ENCODE results near the gene ISG20L2.
A peak's percentile ranks its signal among the peaks of the same experiment; 100 is the strongest.
"Not testable (repeated sequence)": the region's sequence is repeated elsewhere in the genome, so short reads cannot be mapped to it uniquely, and the experiment has no call there.

The ISG20L2 gene

DNA sequence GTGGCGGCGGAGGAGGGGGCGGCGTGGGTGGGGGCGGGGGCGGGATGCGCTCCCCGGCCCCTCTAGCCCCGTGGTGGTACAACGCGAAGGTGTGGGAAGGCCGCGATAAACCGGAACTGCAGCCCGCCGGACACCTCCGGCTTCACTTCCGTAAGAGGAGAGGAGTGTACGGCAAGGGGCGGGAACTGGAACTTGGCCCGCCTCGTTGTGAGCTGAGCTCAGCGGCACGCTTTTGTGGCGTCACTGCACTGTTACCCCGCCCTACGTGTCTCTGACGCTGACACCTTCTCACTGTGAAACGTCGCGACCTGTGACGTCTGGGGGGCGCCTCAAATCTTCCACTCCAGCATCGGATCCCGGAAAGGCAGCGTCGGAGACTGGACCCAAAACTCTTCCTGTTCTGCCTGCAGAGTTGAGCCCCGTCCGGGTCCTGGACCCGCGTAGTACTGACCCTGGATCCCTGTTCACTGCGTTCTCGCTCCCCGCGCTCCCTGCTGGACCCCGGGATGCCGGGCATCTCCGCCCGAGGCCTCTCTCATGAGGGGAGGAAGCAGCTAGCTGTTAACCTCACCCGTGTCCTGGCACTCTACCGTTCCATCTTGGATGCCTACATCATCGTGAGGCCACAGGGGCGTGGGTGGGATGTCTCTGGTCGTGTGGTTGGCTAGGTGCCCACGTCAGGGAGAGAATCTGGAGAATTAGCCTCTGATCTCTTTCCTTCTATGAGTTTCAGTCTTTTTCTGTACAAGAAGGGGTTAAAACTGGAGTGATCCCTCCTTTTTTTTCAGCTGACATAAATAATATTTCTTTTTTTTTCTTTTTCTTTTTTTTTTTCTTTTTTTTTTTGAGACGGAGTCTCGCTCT is at the start of gene ISG20L2:
Gene ISG20L2 (minus strand): TSS at position 168 of the 864 bp plus-strand sequence. CDS start 1,114 bp downstream, outside the sequence.
- peak; percentile 97 for DNase-seq (ENCODE audit: low spot score)

DNA sequence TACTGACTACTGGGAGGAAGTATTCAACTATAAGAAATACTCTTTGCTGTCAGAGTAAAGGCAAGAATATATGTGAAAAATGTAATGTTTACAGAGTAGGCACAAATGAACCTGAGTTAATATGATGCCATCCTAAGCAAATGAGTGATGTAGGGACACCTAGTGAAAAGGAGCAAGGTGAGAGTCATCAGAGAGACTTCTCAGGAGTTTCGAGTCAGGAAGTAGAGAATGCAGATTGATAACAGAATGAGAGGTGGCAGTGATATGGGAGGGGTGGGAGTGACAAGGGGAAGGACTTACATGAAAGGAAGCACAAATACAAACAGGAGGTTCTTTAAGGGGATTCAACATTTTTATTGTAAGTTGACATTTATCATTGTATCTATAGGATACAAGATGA is 49.0 kb upstream of the ISG20L2 start:
- no peak for DNase-seq (ENCODE audit: low spot score)

GRCh38 chr1:156776942-156777341 is 48.4 kb upstream of the ISG20L2 start:
- no peak for DNase-seq (ENCODE audit: low spot score)

DNA sequence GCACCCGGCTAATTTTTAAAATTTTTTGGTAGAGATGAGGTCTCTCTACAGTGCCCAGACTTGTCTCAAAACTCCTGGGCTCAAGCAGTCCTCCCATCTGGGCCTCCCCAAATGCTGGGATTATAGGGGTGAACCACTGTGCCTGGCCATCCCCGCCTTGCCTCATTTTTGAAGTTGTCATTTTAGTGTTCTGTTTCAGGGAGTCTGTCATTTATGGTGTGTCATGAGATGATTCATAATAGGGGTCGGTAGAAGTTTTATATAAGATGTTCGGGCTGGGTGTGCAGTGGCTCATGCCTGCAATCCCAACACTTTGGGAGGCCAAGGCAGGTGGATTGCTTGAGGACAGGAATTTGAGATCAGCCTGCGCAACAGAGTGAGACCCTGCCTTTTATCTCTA is 47.2 kb upstream of the ISG20L2 start:
- no peak for DNase-seq (ENCODE audit: low spot score)

GRCh38 chr1:156773607-156774006 is 45.0 kb upstream of the ISG20L2 start:
- DNase-seq (ENCODE audit: low spot score) = no peak

- DNase-seq (ENCODE audit: low spot score) = no peak
Measured at GRCh38 chr1:156772728-156773497, 44.3 kb upstream of the ISG20L2 start.

GRCh38 chr1:156772222-156772621 is 43.7 kb upstream of the ISG20L2 start:
- no peak for DNase-seq (ENCODE audit: low spot score)

DNA sequence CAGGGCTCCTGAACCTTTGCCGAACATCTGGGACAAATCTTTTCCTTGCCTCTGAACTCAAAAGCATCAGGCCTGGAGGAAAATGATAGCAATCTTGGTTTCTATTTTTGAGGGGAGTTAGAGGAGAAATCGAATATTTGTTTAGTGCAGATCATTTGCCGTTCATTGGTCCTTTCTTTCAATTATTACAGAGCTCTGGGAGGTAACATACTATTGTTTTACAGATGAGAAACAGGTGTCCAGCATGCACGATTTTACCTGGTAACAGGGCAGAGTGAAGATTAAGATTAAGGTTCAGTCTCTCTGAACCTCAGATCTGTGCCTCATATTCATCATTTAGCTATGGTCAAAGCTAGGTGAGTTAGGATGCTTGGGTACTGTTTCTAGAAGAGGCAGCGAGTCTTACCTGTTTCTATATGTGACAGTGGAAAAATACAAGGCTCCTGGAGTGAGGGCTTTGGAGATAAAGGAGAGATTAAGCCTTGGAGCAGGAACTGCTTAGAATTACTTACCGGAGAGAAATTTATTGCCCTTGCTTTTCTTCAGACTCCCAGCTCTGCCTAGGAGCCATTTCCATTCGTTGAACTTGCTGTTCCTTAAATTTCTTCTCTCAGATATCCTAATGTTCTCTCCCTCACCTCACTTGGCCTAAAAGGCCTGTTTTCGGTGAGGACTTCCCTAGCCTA is 40.2 kb upstream of the ISG20L2 start:
- DNase-seq (ENCODE audit: low spot score) = no peak

DNA sequence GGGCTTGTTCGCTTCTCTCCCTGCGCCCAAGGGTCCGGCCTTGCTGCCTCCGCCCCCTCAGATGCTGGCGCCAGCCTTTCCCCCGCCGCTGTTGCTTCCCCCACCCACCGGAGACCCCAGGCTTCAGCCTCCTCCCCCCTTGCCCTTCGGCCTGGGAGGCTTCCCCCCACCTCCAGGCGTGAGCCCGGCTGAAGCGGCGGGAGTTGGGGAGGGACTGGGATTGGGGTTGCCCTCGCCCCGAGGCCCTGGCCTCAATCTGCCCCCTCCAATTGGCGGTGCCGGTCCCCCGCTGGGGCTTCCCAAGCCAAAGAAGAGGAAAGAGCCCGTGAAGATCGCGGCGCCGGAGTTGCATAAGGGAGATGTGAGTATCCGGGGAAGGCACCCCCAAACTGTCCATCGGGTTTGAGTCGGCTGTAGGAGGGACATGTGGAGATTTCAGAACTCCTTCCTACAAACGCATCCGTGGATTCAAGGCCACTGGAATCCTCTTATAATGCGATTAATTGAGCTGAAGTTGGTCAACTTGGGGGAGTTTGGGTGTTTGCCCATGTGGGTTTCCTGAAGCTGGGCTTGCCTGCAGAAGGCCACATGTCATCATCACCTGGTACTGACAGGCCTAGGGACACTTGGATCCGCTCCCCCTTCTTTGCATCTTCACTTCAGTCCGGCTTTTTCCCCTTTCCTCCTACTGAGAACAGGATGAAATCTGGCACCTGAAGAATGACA is 39.5 kb upstream of the ISG20L2 start:
- DNase-seq (ENCODE audit: low spot score) = no peak

- peak; percentile 100 for DNase-seq (ENCODE audit: low spot score)
Measured at GRCh38 chr1:156767101-156767878, 38.7 kb upstream of the ISG20L2 start, which contains the start of gene PRCC. Gene PRCC (plus strand): TSS chr1:156767535. CDS start chr1:156767772, 237 bp downstream.

DNA sequence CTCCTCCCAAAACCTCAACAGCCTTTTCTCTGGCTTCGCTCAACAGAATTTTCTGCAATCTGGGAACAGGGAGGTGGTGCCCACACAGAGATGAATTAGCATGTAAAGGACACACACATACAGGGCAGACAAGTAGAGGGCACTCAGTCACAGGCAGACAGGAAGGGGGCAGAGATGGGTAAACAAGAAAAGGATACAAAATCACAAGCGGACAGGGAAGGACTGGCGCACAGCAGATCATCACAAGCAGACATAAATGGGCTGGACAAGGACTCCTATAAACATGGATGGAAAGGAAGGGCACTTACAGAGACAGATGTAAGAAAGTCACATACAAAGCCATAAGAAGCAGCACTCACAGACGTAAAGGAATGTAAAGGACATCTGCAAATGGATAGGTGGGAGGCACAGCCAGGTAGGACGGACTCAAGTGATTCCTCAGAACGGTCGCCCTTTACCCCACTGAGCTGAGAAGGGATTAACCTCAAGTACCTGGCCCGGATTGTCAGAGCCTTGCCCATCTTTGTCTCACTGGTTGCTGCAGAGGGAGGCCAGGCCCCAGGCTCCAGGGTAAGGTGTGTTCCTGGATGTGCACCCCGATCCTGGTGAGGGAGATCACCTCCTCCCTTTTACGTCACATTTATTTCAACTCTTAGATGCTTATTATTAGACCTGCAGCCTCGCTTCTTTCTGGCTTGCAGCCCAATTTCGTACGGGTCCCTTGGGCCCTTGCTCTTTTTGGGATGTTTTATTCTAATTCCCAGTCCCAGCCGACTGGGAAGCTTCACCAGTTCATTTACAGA is 37.9 kb upstream of the ISG20L2 start:
- no peak for DNase-seq (ENCODE audit: low spot score)

DNA sequence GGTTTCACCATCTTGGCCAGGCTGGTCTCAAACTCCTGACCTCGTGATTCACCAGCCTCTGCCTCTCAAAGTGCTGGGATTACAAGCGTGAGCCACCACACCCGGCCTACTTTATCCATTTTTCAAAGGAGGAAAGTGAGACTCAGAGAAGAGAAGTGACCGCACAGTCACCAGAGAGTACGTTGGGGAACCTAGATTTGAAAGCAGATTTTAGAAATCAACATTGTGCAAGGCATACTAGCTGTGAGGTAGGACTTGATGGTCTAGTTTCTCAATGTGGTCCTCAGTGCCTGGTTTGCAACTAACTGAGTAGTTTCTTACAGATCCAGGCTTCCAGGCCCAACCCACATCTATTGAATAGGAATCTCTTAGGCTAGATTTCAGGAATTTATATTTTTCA is 37.1 kb upstream of the ISG20L2 start:
- no peak for DNase-seq (ENCODE audit: low spot score)

DNA sequence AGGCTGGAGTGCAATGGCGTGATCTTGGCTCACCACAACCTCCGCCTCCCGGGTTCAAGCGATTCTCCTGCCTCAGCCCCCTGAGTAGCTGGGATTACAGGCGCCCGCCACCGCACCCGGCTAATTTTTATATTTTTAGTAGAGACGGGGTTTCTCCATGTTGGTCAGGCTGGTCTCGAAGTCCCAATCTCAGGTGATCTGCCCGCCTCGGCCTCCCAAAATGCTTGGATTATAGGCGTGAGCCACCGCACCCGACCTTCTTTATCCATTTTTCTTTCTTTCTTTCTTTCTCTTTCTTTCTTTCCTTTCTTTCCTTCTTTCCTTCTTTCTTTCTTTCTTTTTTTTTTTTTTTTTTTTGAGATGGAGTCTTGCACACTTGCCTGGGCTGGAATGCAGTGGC is 36.6 kb upstream of the ISG20L2 start:
- DNase-seq (ENCODE audit: low spot score) = not testable (repeated sequence)

GRCh38 chr1:156760796-156761104 is 32.2 kb upstream of the ISG20L2 start:
- DNase-seq (ENCODE audit: low spot score) = no peak

GRCh38 chr1:156760092-156760795 is 31.7 kb upstream of the ISG20L2 start:
- DNase-seq (ENCODE audit: low spot score) = no peak

GRCh38 chr1:156757572-156758253 is 29.1 kb upstream of the ISG20L2 start:
- DNase-seq (ENCODE audit: low spot score) = not testable (repeated sequence)

DNA sequence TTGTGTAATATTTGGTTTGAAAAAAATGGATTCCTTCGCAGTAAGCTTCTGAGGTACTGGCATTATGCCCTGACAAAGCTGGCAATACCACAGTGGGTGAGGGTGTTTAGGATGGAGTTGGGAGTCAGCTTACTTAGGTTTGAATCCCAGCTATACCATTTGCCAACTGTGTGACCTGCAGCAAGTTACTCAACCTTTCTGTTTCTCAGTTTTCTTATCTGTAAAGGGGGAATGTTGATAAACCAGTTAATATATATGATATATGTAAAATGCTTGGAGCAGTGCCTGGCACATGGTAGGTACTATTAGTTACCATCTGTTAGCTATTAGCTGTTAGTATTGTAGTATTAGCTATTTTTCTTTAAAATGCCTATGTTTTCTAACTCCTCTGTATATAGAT is 27.8 kb upstream of the ISG20L2 start:
- no peak for DNase-seq (ENCODE audit: low spot score)

- DNase-seq (ENCODE audit: low spot score) = no peak
Measured at GRCh38 chr1:156755527-156755950, 27.0 kb upstream of the ISG20L2 start.

GRCh38 chr1:156754219-156754618 is 25.7 kb upstream of the ISG20L2 start:
- DNase-seq (ENCODE audit: low spot score) = no peak

Data from LoVo (cell line).